SK-N-SH treated with all-trans-retinoic acid at 6 μM for 48 hours (cell line): ENCODE measurements around the gene CYP39A1.

Source experiments
- ATAC-seq: fragments of 200-7000 bp; cut with Tn5 transposase; 3 replicates; pipeline ENCODE4 v1.9.1; 2020; ENCODE audit warnings: mild to moderate bottlenecking, moderate library complexity
- ARNTL ChIP-seq: fragments of 450-650 bp; formaldehyde crosslinking; IDR thresholded peaks from 2 replicates; pipeline ENCODE4 v1.5.0; 2020; ENCODE audit warnings: low read depth, mild to moderate bottlenecking, moderate library complexity, borderline replicate concordance
- CSDC2 ChIP-seq: fragments of 250-450 bp; sonication (Bioruptor Pico); IDR thresholded peaks from 2 replicates; pipeline ENCODE4 v1.5.0; 2020; ENCODE audit warnings: mild to moderate bottlenecking, moderate library complexity
- ESRRG ChIP-seq: fragments of 250-450 bp; sonication (Bioruptor Pico); IDR thresholded peaks from 2 replicates; pipeline ENCODE4 v1.6.1; 2021; ENCODE audit warnings: mild to moderate bottlenecking
- GLIS3 ChIP-seq: fragments of 250-450 bp; sonication (Bioruptor Pico); IDR thresholded peaks from 2 replicates; pipeline ENCODE4 v1.5.0; 2020; ENCODE audit warnings: mild to moderate bottlenecking, moderate library complexity
- ISL1 ChIP-seq: fragments of 250-450 bp; sonication (Bioruptor Pico); IDR thresholded peaks from 2 replicates; pipeline ENCODE4 v2.1.2; 2022; ENCODE audit warnings: mild to moderate bottlenecking, moderate library complexity
- OSR1 ChIP-seq: fragments of 250-450 bp; sonication (Bioruptor Pico); IDR thresholded peaks from 2 replicates; pipeline ENCODE4 v1.8.0; 2022; ENCODE audit warnings: moderate library complexity, mild to moderate bottlenecking, inconsistent platforms
- RARB ChIP-seq: fragments of 250-450 bp; sonication (Bioruptor Pico); IDR thresholded peaks from 2 replicates; pipeline ENCODE4 v1.8.0; 2021; ENCODE audit warnings: mild to moderate bottlenecking, moderate library complexity
- SNAI2 ChIP-seq: fragments of 250-450 bp; sonication (Bioruptor Pico); IDR thresholded peaks from 2 replicates; pipeline ENCODE4 v1.5.0; 2020; ENCODE audit warnings: mild to moderate bottlenecking, moderate library complexity
- TCF4 ChIP-seq: fragments of 250-450 bp; sonication (Bioruptor Pico); IDR thresholded peaks from 2 replicates; pipeline ENCODE4 v1.8.0; 2021; ENCODE audit warnings: mild to moderate bottlenecking, moderate library complexity, borderline replicate concordance
- TOX ChIP-seq: fragments of 250-450 bp; sonication (Bioruptor Pico); IDR thresholded peaks from 2 replicates; pipeline ENCODE4 v1.8.0; 2021; ENCODE audit warnings: mild to moderate bottlenecking, moderate library complexity, borderline replicate concordance
- TSHZ2 ChIP-seq: fragments of 250-450 bp; sonication (Bioruptor Pico); IDR thresholded peaks from 2 replicates; pipeline ENCODE4 v1.5.0; 2020; ENCODE audit warnings: mild to moderate bottlenecking, moderate library complexity
- ZC3H10 ChIP-seq: fragments of 250-450 bp; sonication (Bioruptor Pico); IDR thresholded peaks from 2 replicates; pipeline ENCODE4 v1.5.1; 2021; ENCODE audit warnings: mild to moderate bottlenecking, moderate library complexity
- ZFP3 ChIP-seq: fragments of 250-450 bp; sonication (Bioruptor Pico); IDR thresholded peaks from 2 replicates; pipeline ENCODE4 v1.5.0; 2020; ENCODE audit warnings: mild to moderate bottlenecking, moderate library complexity
- ZNF565 ChIP-seq: fragments of 450-650 bp; formaldehyde crosslinking; conservative IDR thresholded peaks from 2 replicates; pipeline ENCODE4 v1.5.0; 2020; ENCODE audit warnings: low read depth, mild to moderate bottlenecking, moderate library complexity
- ZNF8 ChIP-seq: fragments of 450-650 bp; formaldehyde crosslinking; IDR thresholded peaks from 2 replicates; pipeline ENCODE4 v1.5.0; 2020; ENCODE audit warnings: mild to moderate bottlenecking, moderate library complexity
- TF ChIP-seq, protein P1 (sequence below): fragments of 250-450 bp; sonication (Bioruptor Pico); IDR thresholded peaks from 2 replicates; pipeline ENCODE4 v1.8.0; 2021; ENCODE audit warnings: low read depth, mild to moderate bottlenecking, moderate library complexity, borderline replicate concordance
- TF ChIP-seq, protein P2 (sequence below): fragments of 250-450 bp; sonication (Bioruptor Pico); IDR thresholded peaks from 2 replicates; pipeline ENCODE4 v1.8.0; 2020; ENCODE audit warnings: mild to moderate bottlenecking, moderate library complexity, borderline replicate concordance

CYP39A1 gene

DNA sequence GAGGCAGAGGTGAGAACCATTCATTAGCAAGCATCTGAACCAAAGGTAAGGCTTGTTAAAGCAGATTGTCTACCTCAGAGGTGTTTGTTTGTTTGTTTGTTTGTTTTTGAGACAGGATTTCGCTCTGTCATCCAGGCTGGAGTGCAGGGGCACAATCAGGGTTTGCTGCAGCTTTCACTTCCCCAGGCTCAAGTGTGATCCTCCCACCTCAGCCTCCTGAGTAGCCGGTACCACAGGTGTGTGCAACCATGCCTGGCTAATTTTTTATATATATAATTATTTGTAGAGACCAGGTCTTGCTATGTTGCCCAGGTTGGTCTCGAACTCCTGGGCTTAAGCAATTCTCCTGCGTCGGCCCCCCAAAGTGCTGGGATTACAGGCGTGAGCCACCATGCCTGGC, 17.2 kb downstream of the CYP39A1 start (continued):
- TF ChIP-seq, protein P1, sequence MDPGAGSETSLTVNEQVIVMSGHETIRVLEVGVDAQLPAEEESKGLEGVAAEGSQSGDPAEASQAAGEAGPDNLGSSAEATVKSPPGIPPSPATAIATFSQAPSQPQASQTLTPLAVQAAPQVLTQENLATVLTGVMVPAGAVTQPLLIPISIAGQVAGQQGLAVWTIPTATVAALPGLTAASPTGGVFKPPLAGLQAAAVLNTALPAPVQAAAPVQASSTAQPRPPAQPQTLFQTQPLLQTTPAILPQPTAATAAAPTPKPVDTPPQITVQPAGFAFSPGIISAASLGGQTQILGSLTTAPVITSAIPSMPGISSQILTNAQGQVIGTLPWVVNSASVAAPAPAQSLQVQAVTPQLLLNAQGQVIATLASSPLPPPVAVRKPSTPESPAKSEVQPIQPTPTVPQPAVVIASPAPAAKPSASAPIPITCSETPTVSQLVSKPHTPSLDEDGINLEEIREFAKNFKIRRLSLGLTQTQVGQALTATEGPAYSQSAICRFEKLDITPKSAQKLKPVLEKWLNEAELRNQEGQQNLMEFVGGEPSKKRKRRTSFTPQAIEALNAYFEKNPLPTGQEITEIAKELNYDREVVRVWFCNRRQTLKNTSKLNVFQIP, result no peak
- TF ChIP-seq TCF4 (CRISPR knock-in tag) (no peak), OSR1 (CRISPR knock-in tag) (no peak), ZNF565 (CRISPR knock-in tag) (no peak)

- no peak for ATAC-seq
- TF ChIP-seq TCF4 (CRISPR knock-in tag) (no peak), ZFP3 (CRISPR knock-in tag) (no peak), TOX (CRISPR knock-in tag) (no peak), ISL1 (CRISPR knock-in tag) (no peak), GLIS3 (CRISPR knock-in tag) (no peak), ZC3H10 (CRISPR knock-in tag) (no peak), SNAI2 (no peak), RARB (CRISPR knock-in tag) (no peak), CSDC2 (CRISPR knock-in tag) (no peak), TSHZ2 (CRISPR knock-in tag) (no peak)
- TF ChIP-seq, protein P2, sequence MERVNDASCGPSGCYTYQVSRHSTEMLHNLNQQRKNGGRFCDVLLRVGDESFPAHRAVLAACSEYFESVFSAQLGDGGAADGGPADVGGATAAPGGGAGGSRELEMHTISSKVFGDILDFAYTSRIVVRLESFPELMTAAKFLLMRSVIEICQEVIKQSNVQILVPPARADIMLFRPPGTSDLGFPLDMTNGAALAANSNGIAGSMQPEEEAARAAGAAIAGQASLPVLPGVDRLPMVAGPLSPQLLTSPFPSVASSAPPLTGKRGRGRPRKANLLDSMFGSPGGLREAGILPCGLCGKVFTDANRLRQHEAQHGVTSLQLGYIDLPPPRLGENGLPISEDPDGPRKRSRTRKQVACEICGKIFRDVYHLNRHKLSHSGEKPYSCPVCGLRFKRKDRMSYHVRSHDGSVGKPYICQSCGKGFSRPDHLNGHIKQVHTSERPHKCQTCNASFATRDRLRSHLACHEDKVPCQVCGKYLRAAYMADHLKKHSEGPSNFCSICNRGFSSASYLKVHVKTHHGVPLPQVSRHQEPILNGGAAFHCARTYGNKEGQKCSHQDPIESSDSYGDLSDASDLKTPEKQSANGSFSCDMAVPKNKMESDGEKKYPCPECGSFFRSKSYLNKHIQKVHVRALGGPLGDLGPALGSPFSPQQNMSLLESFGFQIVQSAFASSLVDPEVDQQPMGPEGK (CRISPR knock-in tag), result no peak
Observed at GRCh38 chr6:46632053-46632452, 20.6 kb downstream of the CYP39A1 start.

DNA sequence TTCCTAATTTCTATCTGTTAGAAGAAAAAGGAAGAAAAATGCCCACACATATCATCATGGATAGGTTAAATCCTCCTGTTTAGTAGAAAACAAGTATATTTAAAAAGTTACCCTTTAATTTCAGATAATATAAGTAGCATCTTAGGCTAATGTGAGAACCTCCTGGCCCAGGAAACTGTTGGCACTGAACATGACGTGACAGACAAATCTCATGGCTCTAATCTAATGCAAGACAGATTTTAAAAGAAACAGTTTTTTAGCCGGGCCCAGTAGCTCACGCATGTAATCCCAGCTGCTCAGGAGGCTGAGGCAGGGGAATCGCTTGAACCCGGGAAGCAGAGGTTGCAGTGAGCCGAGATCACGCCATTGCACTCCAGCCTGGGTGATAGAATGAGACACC, 22.9 kb downstream of the CYP39A1 start:
- TF ChIP-seq SNAI2 (no peak), GLIS3 (CRISPR knock-in tag) (no peak), TOX (CRISPR knock-in tag) (no peak), ZNF8 (no peak), ZC3H10 (CRISPR knock-in tag) (no peak), ARNTL (CRISPR knock-in tag) (no peak), ZFP3 (CRISPR knock-in tag) (no peak)
- TF ChIP-seq, protein P1, result no peak
- ATAC-seq, result no peak

- no peak for ATAC-seq
- no peak for TF ChIP-seq ISL1 (CRISPR knock-in tag)
- TF ChIP-seq, protein P1, result no peak
- no peak for TF ChIP-seq ZNF565 (CRISPR knock-in tag)
- TF ChIP-seq TOX (CRISPR knock-in tag), result no peak
Observed at GRCh38 chr6:46628976-46629375, 23.6 kb downstream of the CYP39A1 start.

- TF ChIP-seq RARB (CRISPR knock-in tag), result no peak
- TF ChIP-seq GLIS3 (CRISPR knock-in tag), result no peak
- TF ChIP-seq ZC3H10 (CRISPR knock-in tag), result no peak
- no peak for TF ChIP-seq ARNTL (CRISPR knock-in tag)
- no peak for TF ChIP-seq ZNF565 (CRISPR knock-in tag)
- no peak for TF ChIP-seq ESRRG (CRISPR knock-in tag)
- TF ChIP-seq TOX (CRISPR knock-in tag), result no peak
- no peak for TF ChIP-seq ZFP3 (CRISPR knock-in tag)
- no peak for TF ChIP-seq ISL1 (CRISPR knock-in tag)
- TF ChIP-seq, protein P2 (CRISPR knock-in tag), result no peak
- no peak for TF ChIP-seq OSR1 (CRISPR knock-in tag)
- TF ChIP-seq, protein P1, result no peak
- ATAC-seq, result no peak
Observed at GRCh38 chr6:46628498-46628897, 24.1 kb downstream of the CYP39A1 start.
